Neural cell (in vitro differentiated cells): ENCODE results near the gene PPP2R5B. TPM values are rescaled to one million over a fixed set of nuclear protein-coding genes. Genes with fewer than 3 reads are reported as not detected.
A peak's percentile ranks its signal among the peaks of the same experiment; 100 is the strongest.

ENCODE experiments used
- H2AFZ ChIP-seq: fragments of 200-600, 300-800 bp; sonication (generic), shearing (Covaris generic); 2 replicates; pipeline ENCODE4 v1.6.0; 2014; ENCODE audit warnings: low read depth, mild to moderate bottlenecking, antibody characterized with exemption, low read length, moderate library complexity
- H3F3A ChIP-seq: fragments of 200-600 bp; shearing (Covaris generic); 2 replicates; pipeline ENCODE4 v1.6.1; 2016; ENCODE audit warnings: mild to moderate bottlenecking, moderate library complexity, mixed read lengths, antibody characterized with exemption, low read length; ENCODE audit not compliant: insufficient read depth, poor library complexity, severe bottlenecking
- H3K27ac ChIP-seq: fragments of 200-600, 300-800 bp; sonication (generic), shearing (Covaris generic); 2 replicates; pipeline ENCODE4 v1.5.1; 2014; ENCODE audit warnings: mild to moderate bottlenecking, low read length, moderate library complexity
- H3K27me3 ChIP-seq: fragments of 300-800, 200-600 bp; sonication (generic), shearing (Covaris generic); 2 replicates; pipeline ENCODE4 v1.6.0; 2014; ENCODE audit warnings: mild to moderate bottlenecking, low read depth, low read length, moderate library complexity; ENCODE audit not compliant: insufficient read depth
- H3K36me3 ChIP-seq: fragments of 300-800, 200-600 bp; sonication (generic), shearing (Covaris generic); 2 replicates; pipeline ENCODE4 v1.5.1; 2014; ENCODE audit warnings: mild to moderate bottlenecking, antibody characterized with exemption, low read length, moderate library complexity; ENCODE audit not compliant: insufficient read depth
- H3K4me2 ChIP-seq: fragments of 300-800, 200-600 bp; sonication (generic), shearing (Covaris generic); 2 replicates; pipeline ENCODE4 v1.6.0; 2014; ENCODE audit warnings: mild to moderate bottlenecking, low read length
- H3K4me3 ChIP-seq: fragments of 300-800, 200-600 bp; sonication (generic), shearing (Covaris generic); 2 replicates; pipeline ENCODE4 v1.5.1; 2014; ENCODE audit warnings: mild to moderate bottlenecking, low read length, moderate library complexity
- H3K79me2 ChIP-seq: fragments of 200-600 bp; shearing (Covaris generic); replicated peaks from 2 replicates; pipeline ENCODE4 v1.6.0; 2014; ENCODE audit warnings: mild to moderate bottlenecking, low read length, moderate library complexity; ENCODE audit not compliant: insufficient read depth
- H3K9ac ChIP-seq: fragments of 300-800, 200-600 bp; sonication (generic), shearing (Covaris generic); 2 replicates; pipeline ENCODE4 v1.6.1; 2016; ENCODE audit warnings: mild to moderate bottlenecking, low read length, mixed read lengths
- H3K9me2 ChIP-seq: fragments of 200-600 bp; shearing (Covaris generic); 2 replicates; pipeline ENCODE4 v1.6.1; 2016; ENCODE audit warnings: mild to moderate bottlenecking, low read length, mixed read lengths; ENCODE audit not compliant: insufficient read depth
- H3K9me3 ChIP-seq: fragments of 200-600, 300-800 bp; sonication (generic), shearing (Covaris generic); 2 replicates; pipeline ENCODE4 v1.6.1; 2016; ENCODE audit warnings: mild to moderate bottlenecking, mixed run types, low read length, moderate library complexity, mixed read lengths
- H4K20me1 ChIP-seq: fragments of 200-600 bp; shearing (Covaris generic); 2 replicates; pipeline ENCODE4 v1.6.1; 2016; ENCODE audit warnings: mild to moderate bottlenecking, mixed run types; ENCODE audit not compliant: insufficient read depth
- CTCF ChIP-seq: fragments of 450-650 bp; IDR thresholded peaks from 2 replicates; pipeline ENCODE4 v1.5.1; 2014; ENCODE audit warnings: antibody characterized with exemption, mild to moderate bottlenecking, moderate library complexity; ENCODE audit not compliant: poor library complexity, severe bottlenecking
- EP300 ChIP-seq: fragments of 450-650 bp; conservative IDR thresholded peaks from 2 replicates; pipeline ENCODE4 v1.6.1; 2014; ENCODE audit warnings: antibody characterized with exemption, mild to moderate bottlenecking, moderate library complexity; ENCODE audit not compliant: poor library complexity, severe bottlenecking
- EZH2 ChIP-seq: fragments of 200-600, 300-800 bp; shearing (Covaris generic), sonication (generic); IDR thresholded peaks from 2 replicates; pipeline ENCODE4 v1.6.1; 2014; ENCODE audit warnings: antibody characterized with exemption, low read length, borderline replicate concordance, mild to moderate bottlenecking; ENCODE audit not compliant: insufficient read depth, poor library complexity, severe bottlenecking
- MXI1 ChIP-seq: fragments of 450-650 bp; conservative IDR thresholded peaks from 2 replicates; pipeline ENCODE4 v1.6.1; 2014; ENCODE audit warnings: antibody characterized with exemption, mild to moderate bottlenecking; ENCODE audit not compliant: poor library complexity, severe bottlenecking
- POLR2AphosphoS5 ChIP-seq: IDR thresholded peaks from 2 replicates; pipeline ENCODE4 v1.6.1; 2012
- RAD21 ChIP-seq: fragments of 450-650 bp; conservative IDR thresholded peaks from 2 replicates; pipeline ENCODE4 v1.6.1; 2014; ENCODE audit warnings: antibody characterized with exemption, mild to moderate bottlenecking, moderate library complexity
- REST ChIP-seq: IDR thresholded peaks from 2 replicates; pipeline ENCODE4 v1.6.1; 2012; ENCODE audit warnings: borderline replicate concordance
- SMC3 ChIP-seq: fragments of 450-650 bp; conservative IDR thresholded peaks from 2 replicates; pipeline ENCODE4 v1.6.1; 2014; ENCODE audit warnings: antibody characterized with exemption, mild to moderate bottlenecking, moderate library complexity; ENCODE audit not compliant: poor library complexity
- TAF1 ChIP-seq: IDR thresholded peaks from 2 replicates; pipeline ENCODE4 v1.6.1; 2012; ENCODE audit warnings: low read depth
- polyA plus RNA-seq: library from polyadenylated mRNA; depleted of rRNA; stranded (reverse); fragments of >200 nt; gene quantifications from 2 replicates; pipeline ENCODE4 v1.2.3, GENCODE V29; 2014

PPP2R5B gene
- polyA plus RNA-seq, 1 donor from 2014 or later = 76.1 TPM

- Histone ChIP-seq H3K9me2 (no peaks in the 10 kb centered on the region), H3K4me2 (no peak overlapping the region), H3K27ac (no peak overlapping the region), H3K9ac (no peak overlapping the region), H4K20me1 (no peaks in the 10 kb centered on the region), H2AFZ (no peak overlapping the region), H3K4me3 (no peak overlapping the region), H3F3A (no peaks in the 10 kb centered on the region), H3K9me3 (no peaks in the 10 kb centered on the region), H3K27me3 (no peaks in the 10 kb centered on the region), H3K79me2 (no peaks in the 10 kb centered on the region), H3K36me3 (no peaks in the 10 kb centered on the region)
- TF ChIP-seq POLR2AphosphoS5 (no peak), CTCF (no peak), SMC3 (no peak), MXI1 (no peak), TAF1 (no peak), EZH2 (no peak), EP300 (no peak), REST (no peak), RAD21 (no peak)
Measured at GRCh38 chr11:64893194-64894069, 31.1 kb upstream of the PPP2R5B start.

- Histone ChIP-seq H3K9ac (no peak overlapping the region), H3K36me3 (no peaks in the 10 kb centered on the region), H2AFZ (no peak overlapping the region)
Measured at GRCh38 chr11:64894070-64894811, 30.2 kb upstream of the PPP2R5B start.

More at GRCh38 chr11:64894070-64894811, 30.2 kb upstream of the PPP2R5B start:
- no peaks in the 10 kb centered on the region for H4K20me1 ChIP-seq
- no peaks in the 10 kb centered on the region for H3F3A ChIP-seq
- H3K9me3 ChIP-seq = no peaks in the 10 kb centered on the region
- no peaks in the 10 kb centered on the region for H3K79me2 ChIP-seq
- H3K9me2 ChIP-seq = no peaks in the 10 kb centered on the region
- no peak overlapping the region for H3K27ac ChIP-seq
- H3K4me3 ChIP-seq = no peak overlapping the region
- no peak overlapping the region for H3K4me2 ChIP-seq
- no peaks in the 10 kb centered on the region for H3K27me3 ChIP-seq
- no peak for TF ChIP-seq EP300
- peak; percentile 74 for TF ChIP-seq RAD21
- TF ChIP-seq MXI1 = no peak
- no peak for TF ChIP-seq POLR2AphosphoS5
- TF ChIP-seq CTCF = peak; percentile 83
- TF ChIP-seq EZH2 = no peak
- no peak for TF ChIP-seq TAF1
- peak; percentile 89 for TF ChIP-seq SMC3
- TF ChIP-seq REST = no peak
